ENCODE results near the gene SEMA3F. TPM values are rescaled to one million over a fixed set of nuclear protein-coding genes. Genes with fewer than 3 reads are reported as not detected.
"Not testable (repeated sequence)": the region's sequence is repeated elsewhere in the genome, so short reads cannot be mapped to it uniquely, and the experiment has no call there.

Gene SEMA3F
- total RNA-seq, 1 donor from 2014 or later = 78.1 TPM

DNA sequence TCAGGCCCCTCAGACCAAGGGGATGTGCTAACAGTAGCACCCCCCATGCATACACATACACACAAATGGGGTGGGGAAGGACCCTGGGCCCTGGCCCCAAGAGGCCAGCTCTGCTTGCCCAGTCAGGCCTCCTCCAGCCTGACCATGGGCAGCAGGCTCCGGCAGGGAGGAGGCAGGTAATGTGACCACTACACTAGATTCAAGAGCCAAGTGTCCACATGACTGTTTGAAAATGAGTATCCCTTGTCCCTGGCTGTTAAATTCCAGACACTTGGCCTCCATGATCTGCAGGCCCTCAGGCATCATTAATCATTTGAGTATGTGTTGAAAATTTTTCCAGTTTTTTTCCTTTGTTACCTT is 67.0 kb downstream of the SEMA3F start:
- Histone ChIP-seq H3K36me3 (no peaks in the 10 kb centered on the region), H3K9me3 (no peaks in the 10 kb centered on the region), H3K4me1 (peaks cover 15% of the 10 kb centered on the region), H3K27ac (no peak overlapping the region), H3K27me3 (no peaks in the 10 kb centered on the region), H3K4me3 (no peak overlapping the region)
- intact Hi-C loops (cut with DNase I) = no loop called here
- TF ChIP-seq, protein P1, sequence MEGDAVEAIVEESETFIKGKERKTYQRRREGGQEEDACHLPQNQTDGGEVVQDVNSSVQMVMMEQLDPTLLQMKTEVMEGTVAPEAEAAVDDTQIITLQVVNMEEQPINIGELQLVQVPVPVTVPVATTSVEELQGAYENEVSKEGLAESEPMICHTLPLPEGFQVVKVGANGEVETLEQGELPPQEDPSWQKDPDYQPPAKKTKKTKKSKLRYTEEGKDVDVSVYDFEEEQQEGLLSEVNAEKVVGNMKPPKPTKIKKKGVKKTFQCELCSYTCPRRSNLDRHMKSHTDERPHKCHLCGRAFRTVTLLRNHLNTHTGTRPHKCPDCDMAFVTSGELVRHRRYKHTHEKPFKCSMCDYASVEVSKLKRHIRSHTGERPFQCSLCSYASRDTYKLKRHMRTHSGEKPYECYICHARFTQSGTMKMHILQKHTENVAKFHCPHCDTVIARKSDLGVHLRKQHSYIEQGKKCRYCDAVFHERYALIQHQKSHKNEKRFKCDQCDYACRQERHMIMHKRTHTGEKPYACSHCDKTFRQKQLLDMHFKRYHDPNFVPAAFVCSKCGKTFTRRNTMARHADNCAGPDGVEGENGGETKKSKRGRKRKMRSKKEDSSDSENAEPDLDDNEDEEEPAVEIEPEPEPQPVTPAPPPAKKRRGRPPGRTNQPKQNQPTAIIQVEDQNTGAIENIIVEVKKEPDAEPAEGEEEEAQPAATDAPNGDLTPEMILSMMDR (IDR thresholded peaks at IDR 0.05) = no peak
- TF ChIP-seq POLR2A (IDR thresholded peaks at IDR 0.05) (no peak), POLR2AphosphoS5 (IDR thresholded peaks at IDR 0.05; ENCODE audit: insufficient read depth in 1 of 2, low read depth in 1 of 2) (no peak)
- no peak for DNase-seq (ENCODE audit: extremely low spot score in 2 of 2)

DNA sequence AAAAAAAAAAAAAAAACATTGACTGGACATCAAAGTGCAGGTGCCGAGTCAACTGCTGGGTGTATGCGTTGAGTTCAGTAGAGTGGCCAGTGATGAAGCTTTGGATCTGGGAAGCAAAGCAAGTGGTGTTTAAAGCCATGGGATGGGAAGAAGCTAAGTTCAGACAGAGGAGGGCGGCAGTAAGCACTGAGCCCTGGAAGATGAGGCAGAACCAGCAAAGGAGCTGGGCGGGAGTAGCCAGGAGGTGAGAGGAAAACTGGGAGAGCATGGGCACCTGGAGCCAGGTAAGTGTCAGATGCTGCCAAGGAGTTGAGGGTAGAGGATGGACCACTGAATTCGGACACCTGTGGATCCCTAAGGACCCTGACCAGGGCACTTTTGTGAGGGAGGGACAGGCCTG is 69.5 kb downstream of the SEMA3F start:
- Histone ChIP-seq H3K36me3 (no peaks in the 10 kb centered on the region), H3K4me3 (no peak overlapping the region), H3K9me3 (no peaks in the 10 kb centered on the region), H3K4me1 (peaks cover 25% of the 10 kb centered on the region), H3K27me3 (no peaks in the 10 kb centered on the region), H3K27ac (no peak overlapping the region)
- TF ChIP-seq POLR2A (IDR thresholded peaks at IDR 0.05) (no peak), POLR2AphosphoS5 (IDR thresholded peaks at IDR 0.05; ENCODE audit: insufficient read depth in 1 of 2, low read depth in 1 of 2) (no peak)
- TF ChIP-seq, protein P1 (IDR thresholded peaks at IDR 0.05) = no peak
- no peak for DNase-seq (ENCODE audit: extremely low spot score in 2 of 2)
- intact Hi-C loops (cut with DNase I) = loop anchor here (2.0 to 5.0 kb wide), 2 partner anchors 32 to 48 kb away; no protein-coding TSS in a partner anchor

DNA sequence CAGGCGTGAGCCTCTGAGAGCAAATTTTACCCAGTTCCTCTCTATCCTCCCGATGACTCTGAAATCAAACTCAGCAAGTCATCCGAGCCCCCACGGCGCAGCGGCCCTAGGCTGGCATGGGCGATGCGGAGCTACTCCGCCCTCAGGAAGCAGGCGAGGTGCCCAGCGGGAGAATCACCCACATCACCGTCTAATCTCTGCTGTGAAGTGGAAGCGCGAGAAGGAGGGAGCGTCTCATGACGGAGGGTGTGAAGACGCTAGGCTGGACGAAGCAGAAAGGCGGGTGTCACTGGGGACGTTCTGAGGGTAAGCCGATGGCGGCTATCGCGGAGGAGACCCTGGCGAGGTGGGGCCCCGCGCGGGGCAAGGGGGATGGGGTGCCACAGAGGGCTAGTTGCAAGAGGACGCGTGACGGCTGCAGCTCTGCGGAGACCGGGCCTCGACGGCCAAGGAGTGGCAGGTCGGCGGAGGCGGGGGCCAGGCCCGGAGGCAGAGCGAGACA is 71.8 kb downstream of the SEMA3F start:
- Histone ChIP-seq H3K4me1 (peaks cover 25% of the 10 kb centered on the region), H3K9me3 (no peaks in the 10 kb centered on the region), H3K27me3 (no peaks in the 10 kb centered on the region), H3K36me3 (no peaks in the 10 kb centered on the region), H3K27ac (peak overlapping the region; percentile 91), H3K4me3 (peak overlapping the region; percentile 72 to 90)
- TF ChIP-seq POLR2A (IDR thresholded peaks at IDR 0.05) = no peak
- TF ChIP-seq POLR2AphosphoS5 (IDR thresholded peaks at IDR 0.05; ENCODE audit: insufficient read depth in 1 of 2, low read depth in 1 of 2) = no peak
- TF ChIP-seq, protein P1 (IDR thresholded peaks at IDR 0.05) = no peak
- intact Hi-C loops (cut with DNase I) = loop anchor here (2.0 to 5.0 kb wide), 2 partner anchors 20 to 45 kb away; no protein-coding TSS in a partner anchor
- no peak for DNase-seq (ENCODE audit: extremely low spot score in 2 of 2)

DNA sequence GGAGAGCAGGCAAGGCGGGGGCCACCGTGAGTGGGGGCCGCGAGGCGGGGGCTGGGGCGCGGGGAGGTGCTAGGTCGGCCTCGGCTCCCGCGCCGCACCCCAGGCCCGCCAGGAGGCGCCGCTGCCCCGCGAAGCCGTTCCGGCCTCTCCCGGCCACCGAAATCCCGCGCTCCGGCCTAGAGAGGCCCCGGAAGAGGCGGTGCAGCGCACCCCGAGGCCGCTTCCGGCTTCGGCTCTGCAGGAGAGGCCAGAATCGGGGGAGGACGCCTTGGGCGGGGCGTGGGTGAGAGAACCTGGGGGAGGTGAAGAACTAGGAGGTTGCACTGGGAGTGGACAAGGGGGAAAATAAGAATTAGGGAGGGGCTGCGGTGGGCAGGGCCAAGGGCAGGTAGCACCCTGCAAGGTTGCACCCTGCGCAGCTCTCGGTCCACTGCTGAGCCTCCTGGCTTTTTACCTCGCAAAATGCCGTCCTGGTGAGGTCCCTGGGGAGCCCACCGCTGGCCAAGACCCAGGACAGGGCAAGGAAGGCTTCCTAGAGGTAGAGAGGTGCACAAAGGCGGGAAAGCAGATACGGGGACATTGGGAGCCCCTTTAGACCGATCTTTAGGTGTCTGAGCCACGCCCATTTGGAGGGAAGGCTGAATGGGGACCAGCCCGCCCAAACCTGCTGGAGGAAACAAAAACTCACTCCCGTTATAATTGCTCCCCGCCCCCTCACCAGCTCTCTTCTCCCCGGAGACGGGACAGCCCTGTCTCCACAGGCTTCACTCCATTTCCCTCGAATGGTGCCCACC is 72.5 kb downstream of the SEMA3F start:
- Histone ChIP-seq H3K36me3 (no peaks in the 10 kb centered on the region), H3K9me3 (no peaks in the 10 kb centered on the region), H3K27me3 (no peaks in the 10 kb centered on the region), H3K4me1 (peaks cover 25% of the 10 kb centered on the region), H3K27ac (peak overlapping the region; percentile 91), H3K4me3 (peak overlapping the region; percentile 72 to 90)
- intact Hi-C loops (cut with DNase I) = loop anchor here (2.0 to 5.0 kb wide), 2 partner anchors 19 to 45 kb away; no protein-coding TSS in a partner anchor
- peak in 1 of 2 donors; percentile 93 for DNase-seq (ENCODE audit: extremely low spot score in 2 of 2)
- TF ChIP-seq POLR2AphosphoS5 (IDR thresholded peaks at IDR 0.05; ENCODE audit: insufficient read depth in 1 of 2, low read depth in 1 of 2) (peak; percentile 77 to 82), POLR2A (IDR thresholded peaks at IDR 0.05) (no peak)
- TF ChIP-seq, protein P1 (IDR thresholded peaks at IDR 0.05) = peak; percentile 72 to 93 (median 72)

DNA sequence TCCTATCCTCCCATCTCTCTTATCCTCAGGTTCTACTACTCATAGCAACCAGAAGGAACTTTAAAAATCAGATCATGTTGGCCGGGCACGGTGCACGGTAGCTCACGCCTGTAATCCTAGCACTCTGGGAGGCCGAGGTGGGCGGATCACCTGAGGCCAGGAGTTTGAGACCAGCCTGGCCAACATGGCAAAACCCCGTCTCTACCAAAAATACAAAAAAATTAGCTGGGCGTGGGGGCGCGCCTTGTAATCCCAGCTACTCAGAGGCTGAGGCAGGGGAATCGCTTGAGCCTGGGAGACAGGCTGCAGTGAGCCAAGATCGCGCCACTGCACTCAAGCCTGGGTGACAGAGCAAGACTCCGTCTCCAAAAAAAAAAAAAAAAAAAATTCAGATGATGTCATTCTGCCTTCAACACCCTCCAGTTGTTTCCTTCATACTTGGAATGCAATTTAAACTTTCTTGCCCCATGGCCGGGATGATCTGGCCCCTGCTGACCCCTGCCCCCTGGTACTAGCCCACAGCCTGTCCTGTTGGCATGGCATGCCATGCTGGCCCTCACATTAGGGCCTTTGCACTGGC is 73.2 kb downstream of the SEMA3F start:
- DNase-seq (ENCODE audit: extremely low spot score in 2 of 2); H3K36me3 ChIP-seq; H3K27me3 ChIP-seq; H3K9me3 ChIP-seq: not testable (repeated sequence)
- intact Hi-C loops (cut with DNase I) = loop anchor here (5.0 kb wide), 1 partner anchor 44 kb away; no protein-coding TSS in a partner anchor
- Histone ChIP-seq H3K27ac (peak overlapping the region; percentile 91), H3K4me1 (peaks cover 25% of the 10 kb centered on the region), H3K4me3 (peak overlapping the region; percentile 72 to 90)
